Gastrocnemius medialis (tissue), 4 donors: ENCODE measurements around the gene CATSPER1. TPM values are rescaled to one million over a fixed set of nuclear protein-coding genes. Genes with fewer than 3 reads are reported as not detected.

ENCODE experiments used
- ATAC-seq, 2 donors: fragments of 150-250 bp; one replicate each; pipeline ENCODE4 v1.9.1; 2016
- DNase-seq, 2 donors: peaks; one replicate each; pipeline ENCODE4 v3.0.0-alpha.2; 2019
- H3K27ac ChIP-seq, 4 donors: fragments of 200-600 bp; sonication (generic); 1 replicate in 1 of 4; 2 replicates in 3 of 4; pipeline ENCODE4 v1.5.1; 2016 to 2018; ENCODE audit warnings: mild to moderate bottlenecking in 2 of 4, moderate library complexity in 1 of 4
- H3K27me3 ChIP-seq, 3 donors: fragments of 200-600 bp; sonication (generic) in 2 of 3; 1 replicate in 1 of 3; 2 replicates in 2 of 3; pipeline versions ENCODE4 v1.5.1 to v1.6.0; 2016 to 2019; ENCODE audit warnings: mild to moderate bottlenecking in 1 of 3, moderate library complexity in 1 of 3
- H3K36me3 ChIP-seq, 2 donors: fragments of 200-600 bp; sonication (generic) in 1 of 2; one replicate each; pipeline ENCODE4 v1.5.1; 2017 to 2018
- H3K4me1 ChIP-seq, 2 donors: fragments of 200-600 bp; sonication (generic) in 1 of 2; one replicate each; pipeline ENCODE4 v1.5.1; 2016 to 2017; ENCODE audit warnings: mild to moderate bottlenecking in 2 of 2
- H3K4me3 ChIP-seq, 4 donors: fragments of 200-600 bp; sonication (generic) in 3 of 4; 1 replicate in 1 of 4; 2 replicates in 3 of 4; pipeline ENCODE4 v1.5.1; 2016 to 2019; ENCODE audit warnings: mild to moderate bottlenecking in 2 of 4
- H3K9me3 ChIP-seq, 3 donors: fragments of 200-600 bp; sonication (generic) in 2 of 3; 1 replicate in 1 of 3; 2 replicates in 2 of 3; pipeline ENCODE4 v1.5.1; 2016 to 2019
- POLR2A ChIP-seq, 2 donors: fragments of 450-650 bp; IDR thresholded peaks; one replicate each; pipeline ENCODE4 v1.6.1; 2017; ENCODE audit warnings: antibody characterized with exemption in 2 of 2, mild to moderate bottlenecking in 2 of 2, moderate library complexity in 2 of 2
- in situ Hi-C, 4 donors: fragments of 200-750 bp; cut with MboI; loops; one replicate each; pipeline versions ENCODE4 v1.15.0 to v1.8.0; 2017; ENCODE audit warnings: low sequenced_read_pairs in 4 of 4
- intact Hi-C: fragments of 100-400 bp; cut with DNase I; formaldehyde crosslinking; loops from one replicate; pipeline ENCODE4 v1.15.1; 2023; ENCODE audit warnings: low total_unique reads
- total RNA-seq, 4 donors: library from RNA; depleted of rRNA; stranded (reverse); fragments of >200 nt; gene quantifications; one replicate each; pipeline versions ENCODE4 v1.1.0 to v1.2.3, GENCODE V29; 2016
- TF ChIP-seq, protein P1 (sequence below), 5 experiments: fragments of 450-650 bp in 3 of 5; fragments of 200-600 bp in 2 of 5; sonication (generic) in 2 of 5; IDR thresholded peaks in 4 of 5; conservative IDR thresholded peaks in 1 of 5; 1 replicate in 4 of 5; 2 replicates in 1 of 5; pipeline ENCODE4 v1.5.1; 2016 to 2019; ENCODE audit warnings: antibody characterized with exemption in 5 of 5, mild to moderate bottlenecking in 3 of 5, moderate library complexity in 3 of 5

Gene CATSPER1
- total RNA-seq, 4 donors from 2014 or later: not detected

DNA sequence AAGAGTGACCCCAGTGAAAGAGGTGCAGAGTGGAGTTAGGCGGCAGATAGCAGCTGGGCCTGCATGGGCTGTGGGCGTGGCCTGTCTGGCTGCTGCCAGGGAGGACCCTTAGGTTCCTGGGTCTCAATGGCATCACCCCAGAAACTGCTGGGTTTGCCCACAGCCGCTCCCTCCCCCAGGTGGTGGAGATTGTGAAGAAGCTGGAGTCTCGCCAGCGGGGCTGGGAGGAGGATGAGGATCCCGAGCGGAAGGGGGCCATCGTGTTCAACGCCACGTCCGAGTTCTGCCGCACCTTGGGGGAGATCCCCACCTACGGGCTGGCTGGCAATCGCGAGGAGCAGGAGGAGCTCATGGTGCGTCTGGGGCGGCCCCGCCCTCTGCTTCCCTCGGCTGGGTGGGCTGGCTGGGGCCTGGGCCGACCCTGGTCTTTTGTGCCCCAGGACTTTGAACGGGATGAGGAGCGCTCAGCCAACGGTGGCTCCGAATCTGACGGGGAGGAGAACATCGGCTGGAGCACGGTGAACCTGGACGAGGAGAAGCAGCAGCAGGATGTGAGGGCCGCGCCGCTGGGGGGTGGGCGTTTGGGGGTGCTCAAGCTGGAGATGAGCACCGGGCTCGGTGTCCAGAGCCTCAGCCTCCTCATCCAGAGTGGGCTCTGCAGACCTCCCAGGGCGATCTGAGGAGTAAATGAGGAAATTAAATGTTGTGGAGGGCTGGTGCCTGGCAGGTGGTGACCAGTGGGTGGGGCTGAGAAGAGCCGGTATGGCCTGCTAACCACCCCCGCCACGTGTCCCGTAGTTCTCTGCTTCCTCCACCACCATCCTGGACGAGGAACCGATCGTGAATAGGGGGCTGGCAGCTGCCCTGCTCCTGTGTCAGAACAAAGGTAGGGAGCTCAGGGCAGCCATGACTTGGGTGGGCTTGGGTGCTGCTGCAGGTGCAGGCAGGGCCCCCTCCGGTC, 49.8 kb downstream of the CATSPER1 start:
- no peak for ATAC-seq
- intact Hi-C loops (no loop called here), in situ Hi-C loops (loop anchor here in 2 of 4 donors (25.0 kb wide), 1 partner anchor 264 kb away; the partner anchor contains the start of genes KAT5 (in 2 of the 2) and RNASEH2C (in 2 of the 2))
- TF ChIP-seq, protein P1, sequence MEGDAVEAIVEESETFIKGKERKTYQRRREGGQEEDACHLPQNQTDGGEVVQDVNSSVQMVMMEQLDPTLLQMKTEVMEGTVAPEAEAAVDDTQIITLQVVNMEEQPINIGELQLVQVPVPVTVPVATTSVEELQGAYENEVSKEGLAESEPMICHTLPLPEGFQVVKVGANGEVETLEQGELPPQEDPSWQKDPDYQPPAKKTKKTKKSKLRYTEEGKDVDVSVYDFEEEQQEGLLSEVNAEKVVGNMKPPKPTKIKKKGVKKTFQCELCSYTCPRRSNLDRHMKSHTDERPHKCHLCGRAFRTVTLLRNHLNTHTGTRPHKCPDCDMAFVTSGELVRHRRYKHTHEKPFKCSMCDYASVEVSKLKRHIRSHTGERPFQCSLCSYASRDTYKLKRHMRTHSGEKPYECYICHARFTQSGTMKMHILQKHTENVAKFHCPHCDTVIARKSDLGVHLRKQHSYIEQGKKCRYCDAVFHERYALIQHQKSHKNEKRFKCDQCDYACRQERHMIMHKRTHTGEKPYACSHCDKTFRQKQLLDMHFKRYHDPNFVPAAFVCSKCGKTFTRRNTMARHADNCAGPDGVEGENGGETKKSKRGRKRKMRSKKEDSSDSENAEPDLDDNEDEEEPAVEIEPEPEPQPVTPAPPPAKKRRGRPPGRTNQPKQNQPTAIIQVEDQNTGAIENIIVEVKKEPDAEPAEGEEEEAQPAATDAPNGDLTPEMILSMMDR (IDR thresholded peaks at IDR 0.05 in 4 of 5, conservative IDR thresholded peaks at IDR 0.05 in 1 of 5): no peak
- TF ChIP-seq POLR2A (IDR thresholded peaks at IDR 0.05): no peak
- Histone ChIP-seq H3K4me1 (no peaks in the 10 kb centered on the region), H3K36me3 (peaks cover 0 to 57% of the 10 kb centered on the region in 2 donors), H3K27ac (no peak overlapping the region), H3K27me3 (no peaks in the 10 kb centered on the region), H3K9me3 (no peaks in the 10 kb centered on the region), H3K4me3 (no peak overlapping the region)
- no peak for DNase-seq

DNA sequence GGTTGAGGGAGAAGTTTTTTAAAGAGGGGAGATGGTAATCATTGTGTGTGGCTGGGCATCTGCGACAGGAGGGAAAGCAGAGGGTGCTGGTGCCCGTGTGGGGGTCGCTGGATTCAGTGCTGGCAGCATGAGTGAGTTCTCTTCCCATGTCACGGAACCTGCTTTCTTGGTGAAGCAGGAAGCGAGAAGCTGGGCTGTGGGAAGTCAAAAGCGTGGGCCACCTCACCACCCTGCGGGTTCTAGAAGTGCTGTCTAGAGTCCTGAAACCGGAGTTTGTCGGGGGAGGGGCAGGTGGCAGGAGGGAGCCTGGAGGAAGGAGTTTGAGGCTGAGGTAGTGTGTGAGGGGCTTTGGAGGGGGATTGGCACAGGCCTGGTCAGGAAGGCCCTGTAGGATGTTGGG, 50.5 kb downstream of the CATSPER1 start:
- TF ChIP-seq, protein P1 (IDR thresholded peaks at IDR 0.05 in 4 of 5, conservative IDR thresholded peaks at IDR 0.05 in 1 of 5): no peak
- no peak for TF ChIP-seq POLR2A (IDR thresholded peaks at IDR 0.05)
- Histone ChIP-seq H3K9me3 (no peaks in the 10 kb centered on the region), H3K27me3 (no peaks in the 10 kb centered on the region), H3K4me3 (no peak overlapping the region), H3K36me3 (peaks cover 0 to 57% of the 10 kb centered on the region in 2 donors), H3K4me1 (no peaks in the 10 kb centered on the region), H3K27ac (no peak overlapping the region)
- in situ Hi-C loops (loop anchor here in 2 of 4 donors (25.0 kb wide), 1 partner anchor 263 kb away; the partner anchor contains the start of genes KAT5 (in 2 of the 2) and RNASEH2C (in 2 of the 2)), intact Hi-C loops (no loop called here)
- DNase-seq (no peak), ATAC-seq (no peak)

DNA sequence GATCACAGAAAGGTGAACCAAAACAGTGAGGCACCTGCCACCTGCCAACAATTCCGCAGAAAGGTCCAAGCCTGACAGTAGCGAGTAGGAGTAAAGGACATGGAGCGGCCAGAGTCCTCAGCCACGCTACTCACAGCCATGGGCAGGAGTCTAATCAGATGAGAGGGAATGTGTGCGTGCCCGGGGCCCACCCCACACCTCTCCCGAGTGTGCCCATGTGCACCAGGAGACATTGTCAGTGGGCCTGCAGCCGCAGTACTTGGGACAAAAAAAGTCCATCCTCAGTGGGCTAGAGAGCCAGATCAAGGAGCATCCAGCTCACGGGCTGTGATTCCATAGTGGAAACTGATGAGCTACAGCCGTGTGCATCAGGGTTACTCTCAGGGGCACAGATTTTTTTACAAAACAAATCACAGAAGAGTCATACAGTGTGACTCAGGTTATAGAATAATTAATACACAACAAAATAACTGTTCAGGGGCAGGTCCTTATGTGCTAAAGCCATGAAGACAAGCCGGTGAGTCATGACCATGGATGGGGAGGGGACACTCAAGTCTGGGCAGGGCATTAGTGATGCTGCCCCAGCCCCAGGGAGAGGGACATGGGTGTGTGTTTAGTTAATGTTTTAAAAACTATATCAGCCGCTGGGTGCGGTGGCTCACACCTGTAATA, 52.7 kb downstream of the CATSPER1 start:
- peaks cover 15 to 17% of the 10 kb centered on the region in 2 donors for H3K4me1 ChIP-seq
- H3K9me3 ChIP-seq: no peaks in the 10 kb centered on the region
- TF ChIP-seq, protein P1 (IDR thresholded peaks at IDR 0.05 in 4 of 5, conservative IDR thresholded peaks at IDR 0.05 in 1 of 5): no peak
- no peak for TF ChIP-seq POLR2A (IDR thresholded peaks at IDR 0.05)
- H3K27me3 ChIP-seq: no peaks in the 10 kb centered on the region
- DNase-seq: no peak
- intact Hi-C loops: no loop called here
- H3K27ac ChIP-seq: no peak overlapping the region
- H3K4me3 ChIP-seq: no peak overlapping the region
- ATAC-seq: no peak
- H3K36me3 ChIP-seq: peaks cover 0 to 50% of the 10 kb centered on the region in 2 donors
- in situ Hi-C loops: no loop called here

DNA sequence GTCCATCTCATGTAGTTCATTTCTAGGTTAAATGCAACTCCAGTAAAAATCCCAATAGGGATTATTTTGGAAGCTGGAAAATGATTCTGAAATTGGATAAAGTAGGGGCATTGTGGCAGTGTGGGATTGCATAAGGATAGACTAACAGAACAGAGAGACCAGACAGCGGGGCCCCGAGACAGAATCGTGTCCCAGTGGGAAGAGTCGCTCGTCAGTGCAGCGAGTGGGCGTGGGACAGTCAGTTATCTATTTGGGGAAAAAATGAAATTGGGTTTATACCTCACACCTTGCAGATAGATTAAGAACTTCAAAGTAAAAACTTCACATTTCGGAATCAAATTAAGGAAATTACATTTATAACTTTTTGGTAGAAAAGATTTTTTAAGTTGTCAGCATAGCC, 54.2 kb downstream of the CATSPER1 start:
- intact Hi-C loops (no loop called here), in situ Hi-C loops (no loop called here)
- no peaks in the 10 kb centered on the region for H3K9me3 ChIP-seq
- peaks cover 21 to 24% of the 10 kb centered on the region in 2 donors for H3K4me1 ChIP-seq
- no peaks in the 10 kb centered on the region for H3K27me3 ChIP-seq
- no peak overlapping the region for H3K27ac ChIP-seq
- ATAC-seq (no peak), DNase-seq (no peak)
- H3K36me3 ChIP-seq: peaks cover 0 to 48% of the 10 kb centered on the region in 2 donors
- H3K4me3 ChIP-seq: no peak overlapping the region
- no peak for TF ChIP-seq POLR2A (IDR thresholded peaks at IDR 0.05)
- TF ChIP-seq, protein P1 (IDR thresholded peaks at IDR 0.05 in 4 of 5, conservative IDR thresholded peaks at IDR 0.05 in 1 of 5): no peak
